Skin of body (tissue), 2 donors: Measurements from ENCODE around the gene UCP1. TPM values are rescaled to one million over a fixed set of nuclear protein-coding genes. Genes with fewer than 3 reads are reported as not detected.

ENCODE experiments used
- DNase-seq: peaks from one replicate; lab custom pipeline; 2025; lab: John Stamatoyannopoulos, UW
- total RNA-seq: library from RNA; depleted of rRNA; stranded (reverse); fragments of >200 nt; gene quantifications from one replicate; pipeline ENCODE4 v1.2.3, GENCODE V29; 2014

Gene UCP1
- total RNA-seq, result 1.7 TPM

- DNase-seq, result no peak
Measured at GRCh38 chr4:140568507-140569306, at the start of gene UCP1. TSS of gene UCP1 (minus strand) at chr4:140568961. CDS start at chr4:140568729, 232 bp downstream.

GRCh38 chr4:140617499-140618248, 48.9 kb upstream of the UCP1 start:
- no peak for DNase-seq

GRCh38 chr4:140615451-140615850, 46.7 kb upstream of the UCP1 start:
- no peak for DNase-seq

- no peak for DNase-seq
Measured at GRCh38 chr4:140612357-140612756, 43.6 kb upstream of the UCP1 start.

GRCh38 chr4:140611854-140612253, 43.1 kb upstream of the UCP1 start:
- DNase-seq, result no peak

GRCh38 chr4:140609548-140610425, 41.0 kb upstream of the UCP1 start:
- peak; percentile 60 for DNase-seq

GRCh38 chr4:140607852-140608251, 39.1 kb upstream of the UCP1 start:
- no peak for DNase-seq

GRCh38 chr4:140604544-140604943, 35.8 kb upstream of the UCP1 start:
- no peak for DNase-seq

- DNase-seq, result no peak
Measured at GRCh38 chr4:140603286-140603685, 34.5 kb upstream of the UCP1 start.

GRCh38 chr4:140602714-140603113, 34.0 kb upstream of the UCP1 start:
- DNase-seq, result no peak

- DNase-seq, result no peak
Measured at GRCh38 chr4:140600408-140600807, 31.6 kb upstream of the UCP1 start.

GRCh38 chr4:140595065-140595464, 26.3 kb upstream of the UCP1 start:
- no peak for DNase-seq

GRCh38 chr4:140584439-140584838, 15.7 kb upstream of the UCP1 start:
- no peak for DNase-seq

GRCh38 chr4:140581078-140581477, 12.3 kb upstream of the UCP1 start:
- DNase-seq, result no peak

GRCh38 chr4:140579278-140579677, 10.5 kb upstream of the UCP1 start:
- DNase-seq, result no peak

GRCh38 chr4:140575489-140575888, 6.7 kb upstream of the UCP1 start:
- no peak for DNase-seq

GRCh38 chr4:140571620-140572019, 2.9 kb upstream of the UCP1 start:
- no peak for DNase-seq

- DNase-seq, result no peak
Measured at GRCh38 chr4:140569307-140569638, 512 bp upstream of the UCP1 start.

- no peak for DNase-seq
Measured at GRCh38 chr4:140559696-140560095, 9.1 kb downstream of the UCP1 start.

GRCh38 chr4:140557831-140558435, 10.8 kb downstream of the UCP1 start:
- DNase-seq, result no peak

- no peak for DNase-seq
Measured at GRCh38 chr4:140556372-140557085, 12.2 kb downstream of the UCP1 start.
